Large intestine (tissue), 3 donors: ENCODE results near the gene ZNF557. TPM values are rescaled to one million over a fixed set of nuclear protein-coding genes. Genes with fewer than 3 reads are reported as not detected.
"Not testable (repeated sequence)": the region's sequence is repeated elsewhere in the genome, so short reads cannot be mapped to it uniquely, and the experiment has no call there.

ENCODE experiments used
- DNase-seq, 2 donors: peaks; one replicate each; pipeline versions ENCODE4 v3.0.0 to v3.0.0-alpha.2; 2013
- H3K27ac ChIP-seq: one replicate; pipeline ENCODE4 v1.5.1; 2013; ENCODE audit warnings: low read length
- H3K27me3 ChIP-seq: 2 replicates; pipeline ENCODE4 v1.6.1; 2013; ENCODE audit warnings: low read length; ENCODE audit not compliant: control insufficient read depth, insufficient read depth
- H3K36me3 ChIP-seq: 2 replicates; pipeline ENCODE4 v1.6.1; 2013; ENCODE audit warnings: low read length; ENCODE audit not compliant: control insufficient read depth, insufficient read depth
- H3K4me1 ChIP-seq: one replicate; pipeline ENCODE4 v1.6.1; 2013; ENCODE audit warnings: low read length; ENCODE audit not compliant: control insufficient read depth, insufficient read depth
- H3K4me3 ChIP-seq: one replicate; pipeline ENCODE4 v1.5.1; 2013; ENCODE audit warnings: low read length
- H3K9me3 ChIP-seq: one replicate; pipeline ENCODE4 v1.6.1; 2013; ENCODE audit warnings: mild to moderate bottlenecking, low read depth, low read length, moderate library complexity; ENCODE audit not compliant: control insufficient read depth
- WGBS: methylation state at CpG from one replicate; pipeline ENCODE4 v1.1.5; 2013; ENCODE audit warnings: low lambda C conversion rate; ENCODE audit not compliant: insufficient coverage; 5-methylcytosine and 5-hydroxymethylcytosine counted together
- polyA plus RNA-seq: library from polyadenylated mRNA; unstranded; fragments of 120-200 nt; gene quantifications from one replicate; pipeline ENCODE4 v1.2.1, GENCODE V29; 2013

Gene ZNF557
- polyA plus RNA-seq, 1 donor, result 6.0 TPM

DNA sequence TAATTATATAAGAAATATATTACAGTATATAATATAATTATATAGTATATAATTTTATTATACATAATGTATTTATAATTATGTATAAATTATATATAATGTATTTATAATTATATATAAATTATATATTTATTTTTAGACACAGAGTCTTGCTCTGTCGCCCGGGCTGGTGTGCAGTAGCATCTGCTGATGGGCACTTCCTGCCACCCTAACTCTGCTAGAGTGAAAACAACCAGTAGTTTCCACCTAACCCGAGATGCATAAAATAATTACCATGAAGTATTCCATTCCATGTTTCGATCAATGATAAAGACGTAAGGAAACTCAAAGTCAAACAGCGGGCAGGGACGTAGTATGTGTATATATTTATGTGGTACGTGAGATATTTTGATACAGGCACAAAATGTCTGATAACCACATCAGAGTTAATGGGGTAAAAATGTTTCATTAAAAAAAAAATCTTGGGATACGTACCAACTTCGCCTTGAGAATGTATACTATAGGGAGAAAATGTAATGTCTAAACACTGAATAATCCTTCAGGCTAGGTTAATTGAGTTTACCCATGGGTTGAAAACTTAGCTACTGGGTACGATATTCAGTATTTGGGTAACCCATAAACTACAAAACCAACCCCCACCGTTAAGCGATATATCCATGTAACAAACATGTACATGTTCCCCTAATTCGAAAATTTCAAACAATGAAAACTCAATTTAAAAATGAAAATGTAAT lies 14.7 kb upstream of the ZNF557 start:
- not testable (repeated sequence) for H3K27ac ChIP-seq, H3K4me1 ChIP-seq, H3K36me3 ChIP-seq, DNase-seq, H3K27me3 ChIP-seq, H3K9me3 ChIP-seq, H3K4me3 ChIP-seq
- WGBS, result 100% methylated on average over 4 of the region's 14 CpGs

GRCh38 chr19:7055679-7056078 lies 13.8 kb upstream of the ZNF557 start:
- not testable (repeated sequence) for DNase-seq, H3K4me1 ChIP-seq, H3K4me3 ChIP-seq, H3K27me3 ChIP-seq, H3K9me3 ChIP-seq, H3K27ac ChIP-seq, H3K36me3 ChIP-seq
- 100% methylated on average over 2 of the region's 14 CpGs for WGBS

DNA sequence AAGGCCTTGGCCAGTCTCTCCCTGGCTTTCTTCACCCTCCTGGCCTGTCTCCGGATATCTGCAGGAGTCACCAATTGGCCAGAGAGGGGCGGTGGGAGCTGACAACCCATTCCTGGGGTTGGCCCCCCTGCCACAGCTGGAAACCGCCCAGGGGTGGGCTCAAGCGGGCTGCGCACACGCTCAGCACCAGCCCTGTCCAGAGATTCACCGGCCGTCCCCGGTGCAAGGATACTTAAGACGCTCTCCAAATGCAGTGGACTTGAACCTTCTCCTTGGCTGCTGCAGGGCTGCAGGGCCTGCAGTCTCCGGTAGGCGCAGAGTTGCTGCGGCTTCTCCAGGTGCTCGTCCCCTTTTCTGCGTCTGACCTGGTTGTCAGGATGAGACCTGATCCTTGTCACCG lies 13.1 kb upstream of the ZNF557 start:
- not testable (repeated sequence) for DNase-seq, H3K27ac ChIP-seq, H3K9me3 ChIP-seq, H3K27me3 ChIP-seq, H3K4me1 ChIP-seq, H3K4me3 ChIP-seq, H3K36me3 ChIP-seq
- WGBS, result no CpG with 5 or more reads among the region's 16 CpGs

GRCh38 chr19:7058576-7058975 lies 10.9 kb upstream of the ZNF557 start, which contains the start of gene MBD3L3:
MBD3L3 (minus strand) TSS chr19:7058676; CDS start chr19:7058605, 71 bp downstream.
- not testable (repeated sequence) for H3K4me3 ChIP-seq, H3K36me3 ChIP-seq, H3K9me3 ChIP-seq, DNase-seq, H3K4me1 ChIP-seq, H3K27ac ChIP-seq, H3K27me3 ChIP-seq
- WGBS, result no CpG with 5 or more reads among the region's 8 CpGs

- H3K27ac ChIP-seq, H3K36me3 ChIP-seq, H3K4me1 ChIP-seq, H3K9me3 ChIP-seq, H3K4me3 ChIP-seq, H3K27me3 ChIP-seq, DNase-seq: not testable (repeated sequence)
- no CpG with 5 or more reads among the region's 2 CpGs for WGBS
These were observed 9.5 kb upstream of the ZNF557 start for GRCh38 chr19:7059977-7060376.

DNA sequence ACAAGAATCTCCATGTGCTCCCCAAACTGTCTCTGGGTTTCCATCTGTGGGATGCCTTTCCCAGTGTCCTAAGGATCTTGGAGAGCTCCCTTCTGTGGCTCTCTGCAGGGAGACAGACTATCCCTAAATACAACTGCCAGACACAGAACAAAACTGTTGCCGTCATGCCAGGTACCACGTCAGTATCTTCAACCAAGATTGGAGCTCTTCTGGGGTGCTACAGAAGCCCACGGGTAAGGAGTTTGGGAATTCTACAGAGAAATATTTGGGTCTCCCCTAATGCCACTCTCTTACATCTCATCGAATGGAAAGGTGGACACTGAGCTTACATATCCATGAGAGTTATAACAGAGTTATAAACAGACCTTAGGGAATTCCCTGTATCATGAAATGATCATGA lies 6.2 kb upstream of the ZNF557 start:
- no CpG with 5 or more reads among the region's 4 CpGs for WGBS
- Histone ChIP-seq H3K36me3 (no peaks in the 10 kb centered on the region), H3K4me1 (no peaks in the 10 kb centered on the region), H3K27me3 (no peaks in the 10 kb centered on the region), H3K4me3 (no peak overlapping the region), H3K27ac (no peak overlapping the region), H3K9me3 (peaks cover 5% of the 10 kb centered on the region)
- peak in 1 of 2 donors; percentile 0 for DNase-seq

- no peak overlapping the region for H3K27ac ChIP-seq
- WGBS, result no CpG with 5 or more reads among the region's 9 CpGs
- DNase-seq, result peak in 1 of 2 donors; percentile 0
These were observed 5.6 kb upstream of the ZNF557 start for GRCh38 chr19:7063764-7064418.

DNA sequence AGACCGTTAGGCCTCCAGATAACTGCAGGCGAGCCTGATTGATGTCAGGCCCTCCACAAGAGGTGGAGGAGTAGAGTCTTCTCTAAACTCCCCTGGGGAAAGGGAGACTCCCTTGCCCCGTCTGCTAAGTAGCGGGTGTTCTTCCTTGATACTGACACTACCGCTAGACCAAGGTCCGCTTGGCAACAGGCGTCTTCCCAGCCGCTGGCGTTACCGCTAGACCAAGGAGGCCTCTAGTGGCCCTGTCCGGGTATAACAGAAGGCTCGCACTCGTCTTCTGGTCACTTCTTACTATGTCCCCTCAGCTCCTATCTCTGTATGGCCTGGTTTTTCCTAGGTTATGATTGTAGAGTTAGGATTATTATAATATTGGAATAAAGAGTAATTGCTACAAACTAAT lies 2.4 kb upstream of the ZNF557 start:
- H3K27me3 ChIP-seq, H3K4me3 ChIP-seq, H3K27ac ChIP-seq, H3K4me1 ChIP-seq, H3K9me3 ChIP-seq, H3K36me3 ChIP-seq: not testable (repeated sequence)
- no CpG with 5 or more reads among the region's 13 CpGs for WGBS
- peak in 1 of 2 donors; percentile 15 for DNase-seq

More at GRCh38 chr19:7063764-7064418, 5.6 kb upstream of the ZNF557 start:
- Histone ChIP-seq H3K36me3 (no peaks in the 10 kb centered on the region), H3K4me1 (no peaks in the 10 kb centered on the region), H3K9me3 (peaks cover 5% of the 10 kb centered on the region), H3K27me3 (no peaks in the 10 kb centered on the region), H3K4me3 (no peak overlapping the region)

- Histone ChIP-seq H3K27ac (no peak overlapping the region), H3K4me1 (no peaks in the 10 kb centered on the region), H3K36me3 (peaks cover 11% of the 10 kb centered on the region), H3K4me3 (no peak overlapping the region), H3K9me3 (peaks cover 5% of the 10 kb centered on the region), H3K27me3 (no peaks in the 10 kb centered on the region)
- peak in 1 of 2 donors; percentile 0 for DNase-seq
- WGBS, result 89% methylated on average over 1 of the region's 2 CpGs
These were observed 1.8 kb upstream of the ZNF557 start for GRCh38 chr19:7067716-7068115.

DNA sequence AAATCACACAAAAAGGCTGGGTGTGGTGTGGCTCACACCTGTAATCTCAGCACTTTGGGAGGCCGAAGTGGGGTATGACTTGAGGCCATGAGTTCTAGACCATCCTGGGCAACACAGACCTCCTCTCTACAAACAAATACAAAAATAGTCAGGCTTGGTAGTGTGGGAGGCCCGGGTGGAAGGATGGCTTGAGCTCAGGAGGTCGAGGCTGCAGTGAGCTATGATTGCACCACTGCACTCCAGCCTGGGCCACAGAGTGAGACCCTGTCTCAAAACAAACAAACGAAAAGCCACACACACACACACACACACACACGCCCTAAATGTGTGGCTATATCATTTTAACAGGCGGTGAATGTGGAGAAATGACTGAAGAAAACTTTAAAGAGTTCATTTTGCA lies 904 bp upstream of the ZNF557 start:
- no peak overlapping the region for H3K4me3 ChIP-seq
- no peaks in the 10 kb centered on the region for H3K27me3 ChIP-seq
- peaks cover 5% of the 10 kb centered on the region for H3K9me3 ChIP-seq
- H3K4me1 ChIP-seq, result no peaks in the 10 kb centered on the region
- no peak for DNase-seq
- peaks cover 18% of the 10 kb centered on the region for H3K36me3 ChIP-seq
- H3K27ac ChIP-seq, result no peak overlapping the region
- WGBS, result no CpG with 5 or more reads among the region's 6 CpGs

GRCh38 chr19:7069904-7070226 lies 362 bp downstream of the ZNF557 start:
- peaks cover 30% of the 10 kb centered on the region for H3K36me3 ChIP-seq
- no CpG with 5 or more reads among the region's 12 CpGs for WGBS
- H3K4me1 ChIP-seq, result no peaks in the 10 kb centered on the region
- DNase-seq, result no peak
- no peaks in the 10 kb centered on the region for H3K27me3 ChIP-seq
- peak overlapping the region; percentile 90 for H3K4me3 ChIP-seq
- H3K27ac ChIP-seq, result peak overlapping the region; percentile 65
- peaks cover 13% of the 10 kb centered on the region for H3K9me3 ChIP-seq
